Femur (tissue), 1 donor: ENCODE measurements around the gene RPL29.

Source experiments
- DNase-seq: peaks from one replicate; pipeline ENCODE4 v3.0.0-alpha.2; 2017

The RPL29 gene

DNA sequence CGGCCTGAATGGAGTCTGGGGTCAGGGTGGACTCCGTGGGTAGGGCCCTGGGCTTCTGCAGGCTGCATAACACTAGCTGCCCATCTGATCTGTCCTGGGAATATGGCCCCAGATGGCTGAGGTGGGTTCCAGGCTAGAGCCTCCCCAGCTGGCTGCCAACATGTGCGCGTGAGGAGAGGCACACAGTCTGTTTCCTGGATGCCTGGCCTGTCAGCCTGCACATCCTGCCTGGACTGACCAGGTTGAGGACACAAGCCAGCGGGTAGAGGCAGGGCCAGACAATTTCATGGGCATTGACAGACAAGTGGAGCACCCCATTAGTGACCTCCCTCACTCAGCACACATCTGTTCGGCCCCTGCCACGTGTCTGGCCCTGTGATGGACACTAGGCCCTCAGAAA, 29.8 kb upstream of the RPL29 start:
- DNase-seq = no peak

- DNase-seq = no peak
Measured at GRCh38 chr3:52024765-52025452, 29.2 kb upstream of the RPL29 start.

GRCh38 chr3:52023860-52024764, 28.4 kb upstream of the RPL29 start:
- no peak for DNase-seq

GRCh38 chr3:52023101-52023770, 27.5 kb upstream of the RPL29 start:
- no peak for DNase-seq

GRCh38 chr3:52022323-52023100, 26.8 kb upstream of the RPL29 start:
- DNase-seq = no peak

GRCh38 chr3:52021489-52022268, 26.0 kb upstream of the RPL29 start:
- no peak for DNase-seq

DNA sequence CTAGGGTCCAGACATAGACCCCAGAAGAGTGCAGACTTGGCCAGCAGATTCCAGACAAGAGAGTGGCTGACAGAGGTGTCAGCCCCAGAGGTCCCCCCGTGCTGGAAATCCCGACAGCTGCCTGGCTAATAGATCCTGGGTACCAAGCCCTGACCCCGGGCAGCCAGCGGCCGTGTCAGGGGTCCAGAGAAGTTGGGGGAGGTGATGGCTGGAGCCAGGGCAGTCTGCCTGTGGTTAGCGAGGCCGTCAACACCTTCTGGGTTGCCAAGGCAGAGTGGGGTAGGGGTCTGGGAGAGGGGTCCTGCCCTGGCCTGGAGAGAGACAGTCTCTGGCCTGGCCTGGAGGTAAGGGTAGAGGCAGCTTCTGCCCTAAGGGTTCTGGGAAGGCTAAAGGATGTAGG, 25.1 kb upstream of the RPL29 start:
- DNase-seq = no peak

GRCh38 chr3:52019352-52020080, 23.8 kb upstream of the RPL29 start:
- DNase-seq = no peak

DNA sequence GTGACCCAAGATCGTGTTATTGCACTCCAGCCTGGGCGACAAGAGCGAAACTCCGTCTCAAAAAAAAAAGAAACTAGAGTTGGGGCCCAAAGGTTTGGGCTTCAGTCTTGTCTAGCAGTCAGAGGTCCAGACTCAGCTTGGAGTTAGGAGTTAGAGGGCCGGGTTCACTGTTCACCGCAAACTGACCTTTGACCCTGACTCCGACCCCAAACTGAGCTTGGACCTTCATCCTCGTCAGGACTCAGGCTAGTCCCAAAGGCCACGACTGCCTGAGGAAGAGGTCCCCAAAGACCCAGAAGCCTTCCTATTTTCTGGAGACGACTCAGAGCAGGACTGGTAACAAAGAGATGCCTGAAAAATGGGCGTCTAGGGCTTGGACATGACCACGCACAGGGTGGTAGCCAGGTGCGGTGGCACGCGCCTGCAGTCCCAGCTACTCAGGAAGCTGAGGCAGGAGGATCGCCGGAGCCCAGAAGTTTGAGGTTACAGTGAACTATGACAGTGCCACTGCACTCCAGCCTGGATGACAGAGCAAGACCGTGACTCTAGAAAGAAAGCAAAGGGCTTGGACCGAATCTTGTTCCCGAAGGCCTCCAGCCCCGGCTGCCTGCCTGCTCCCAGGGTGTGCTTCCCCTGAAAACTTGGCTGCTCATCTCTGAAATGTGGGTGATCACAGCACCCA, 22.8 kb upstream of the RPL29 start:
- no peak for DNase-seq

DNA sequence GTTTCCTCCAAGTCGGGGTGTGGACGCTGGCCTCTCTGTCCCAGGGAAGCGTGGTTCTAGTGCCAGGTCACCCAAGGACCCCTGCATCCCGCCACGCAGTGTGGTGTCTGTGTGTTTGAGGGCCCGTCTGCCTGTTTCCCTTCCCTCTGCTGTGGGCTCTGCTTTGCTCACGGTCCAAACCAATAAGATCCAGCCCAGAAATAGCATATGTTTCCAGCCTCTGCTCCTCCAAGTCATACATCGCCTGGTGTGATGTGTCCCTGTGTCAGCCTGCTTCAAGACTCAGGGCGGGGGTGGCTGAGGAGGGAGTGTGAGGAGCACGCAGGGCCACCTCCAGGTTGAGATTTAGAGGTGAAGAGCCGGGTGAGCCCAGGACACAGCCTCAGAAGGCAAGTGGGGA, 21.9 kb upstream of the RPL29 start:
- no peak for DNase-seq

DNA sequence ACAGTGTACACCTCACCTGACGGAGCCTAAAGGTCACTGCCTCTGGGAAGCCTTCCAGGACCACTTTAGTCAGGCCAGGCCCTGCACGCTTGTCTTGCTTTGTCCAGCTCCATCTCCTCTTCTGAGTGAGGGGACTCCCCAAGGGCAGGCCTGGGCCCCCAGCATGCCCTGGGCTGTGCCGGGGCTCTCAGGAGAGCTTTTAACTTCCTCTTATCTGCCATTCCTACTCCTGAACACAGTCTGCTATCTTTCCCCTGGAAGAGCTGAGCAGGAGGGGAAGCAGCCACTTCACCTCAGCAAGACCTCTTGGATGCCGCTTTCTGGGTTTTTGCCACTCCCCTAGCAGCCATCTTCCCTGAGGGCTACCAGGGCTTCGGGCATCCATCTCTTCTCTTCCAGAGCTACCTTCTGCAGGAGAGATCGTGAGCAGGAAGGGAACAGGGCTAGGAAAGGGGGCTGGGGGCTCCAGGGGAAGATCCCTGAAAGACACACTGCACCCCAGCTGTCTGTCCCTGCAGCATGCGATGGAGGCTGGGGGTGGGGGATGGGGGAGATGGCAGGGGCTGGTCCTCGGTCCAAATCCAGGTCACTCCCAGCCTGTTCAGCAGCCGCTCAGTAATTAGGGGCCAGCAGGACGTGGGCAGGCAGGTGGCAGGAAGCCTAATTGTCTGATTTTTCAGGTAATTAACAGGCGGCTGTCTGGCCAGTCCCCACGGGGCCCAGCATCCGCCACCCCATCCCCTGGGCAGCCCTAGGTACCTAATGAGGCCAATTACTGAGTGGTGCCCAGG, 19.9 kb upstream of the RPL29 start:
- no peak for DNase-seq

DNA sequence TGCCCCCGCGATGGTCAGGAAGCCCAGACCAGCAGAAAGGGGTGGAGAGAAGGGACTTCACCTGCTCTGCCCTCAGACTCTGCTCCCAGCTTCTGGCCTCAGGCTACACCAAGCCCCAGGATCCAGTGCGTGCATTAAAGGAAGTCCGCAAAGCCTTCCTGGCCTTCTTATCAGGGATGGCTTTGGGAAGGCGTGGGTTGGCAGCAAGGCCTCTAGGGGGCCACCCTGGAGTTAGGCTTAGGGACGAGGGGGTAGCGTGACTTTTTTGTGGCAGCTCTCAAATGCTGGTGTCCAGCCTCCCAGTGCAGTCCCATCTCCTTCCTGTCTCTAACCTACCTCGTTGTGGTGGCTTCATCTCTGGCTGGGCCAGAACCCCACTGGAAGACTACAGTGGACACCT, 18.9 kb upstream of the RPL29 start:
- no peak for DNase-seq

DNA sequence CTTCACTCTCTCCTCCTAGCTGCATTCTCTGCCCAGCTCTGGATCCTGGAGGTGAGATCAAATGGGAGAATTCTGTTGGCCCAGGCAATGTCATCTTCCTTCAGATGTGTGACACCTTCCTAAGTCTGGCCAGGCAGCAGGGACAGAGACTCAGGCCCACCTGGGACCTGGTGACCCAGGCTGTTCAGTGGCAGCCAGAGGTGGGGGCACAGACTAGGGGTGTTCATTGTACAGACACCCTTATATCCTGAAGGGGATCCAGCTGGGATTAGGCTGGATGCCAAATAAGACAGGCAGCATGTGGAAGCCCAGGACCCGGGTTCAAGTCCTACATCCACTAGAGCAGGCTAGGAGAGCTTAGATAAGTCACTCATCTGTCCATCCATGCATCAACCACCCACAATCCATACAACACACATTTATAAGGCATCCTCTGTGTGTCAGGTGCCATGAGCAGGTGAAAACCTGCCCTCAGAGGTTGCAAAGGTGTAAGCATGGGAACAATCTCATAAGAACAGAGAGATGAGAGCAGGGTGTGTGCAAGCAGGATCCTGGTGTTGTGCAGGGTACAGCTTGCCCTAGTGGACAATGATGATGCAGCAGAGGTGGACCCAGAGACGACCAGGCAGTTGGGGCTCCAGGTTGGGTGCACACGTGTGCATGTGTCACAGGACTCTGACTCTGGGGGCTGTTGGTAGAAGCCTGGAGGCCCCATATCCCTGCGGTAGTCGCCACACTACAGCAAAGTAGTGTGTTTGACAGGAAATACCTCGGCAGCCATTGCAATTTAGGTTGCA, 18.3 kb upstream of the RPL29 start:
- DNase-seq = no peak

- DNase-seq = no peak
Measured at GRCh38 chr3:52012699-52013098, 17.0 kb upstream of the RPL29 start.

DNA sequence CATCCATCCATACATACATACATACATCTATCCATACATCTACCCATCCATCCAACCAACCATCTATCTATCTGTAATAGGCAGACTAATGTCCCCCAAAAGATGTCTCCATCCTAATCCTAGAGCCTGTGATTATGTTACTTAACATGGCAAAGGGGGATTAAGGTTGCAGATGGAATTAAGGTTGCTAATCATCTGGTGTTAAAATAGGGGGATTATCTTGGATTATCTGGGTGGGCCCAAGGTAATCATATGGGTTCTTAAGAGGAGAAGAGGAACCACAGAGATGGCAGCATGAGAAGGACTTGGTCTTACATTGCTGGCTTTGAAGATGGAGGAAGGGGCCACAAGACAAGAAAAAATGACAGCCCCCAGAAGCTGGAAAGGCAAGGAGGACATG, 14.7 kb upstream of the RPL29 start:
- no peak for DNase-seq

GRCh38 chr3:52007291-52007690, 11.6 kb upstream of the RPL29 start:
- no peak for DNase-seq

DNA sequence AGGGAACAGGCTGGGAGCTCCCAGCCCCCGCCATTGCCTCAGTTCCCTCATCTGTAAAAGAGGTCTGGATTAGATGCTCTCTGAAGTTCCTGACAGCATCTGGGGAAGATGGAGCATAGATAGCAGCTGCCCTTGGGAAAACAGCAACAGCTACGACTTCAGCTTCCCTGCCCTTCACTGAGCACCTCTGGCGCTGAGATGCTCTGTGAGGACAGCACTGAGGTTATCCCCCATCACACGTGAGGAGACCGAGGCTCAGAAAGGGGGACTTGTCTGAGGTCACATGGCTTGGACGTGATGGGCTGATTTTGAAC, 11.1 kb upstream of the RPL29 start:
- DNase-seq = no peak

DNA sequence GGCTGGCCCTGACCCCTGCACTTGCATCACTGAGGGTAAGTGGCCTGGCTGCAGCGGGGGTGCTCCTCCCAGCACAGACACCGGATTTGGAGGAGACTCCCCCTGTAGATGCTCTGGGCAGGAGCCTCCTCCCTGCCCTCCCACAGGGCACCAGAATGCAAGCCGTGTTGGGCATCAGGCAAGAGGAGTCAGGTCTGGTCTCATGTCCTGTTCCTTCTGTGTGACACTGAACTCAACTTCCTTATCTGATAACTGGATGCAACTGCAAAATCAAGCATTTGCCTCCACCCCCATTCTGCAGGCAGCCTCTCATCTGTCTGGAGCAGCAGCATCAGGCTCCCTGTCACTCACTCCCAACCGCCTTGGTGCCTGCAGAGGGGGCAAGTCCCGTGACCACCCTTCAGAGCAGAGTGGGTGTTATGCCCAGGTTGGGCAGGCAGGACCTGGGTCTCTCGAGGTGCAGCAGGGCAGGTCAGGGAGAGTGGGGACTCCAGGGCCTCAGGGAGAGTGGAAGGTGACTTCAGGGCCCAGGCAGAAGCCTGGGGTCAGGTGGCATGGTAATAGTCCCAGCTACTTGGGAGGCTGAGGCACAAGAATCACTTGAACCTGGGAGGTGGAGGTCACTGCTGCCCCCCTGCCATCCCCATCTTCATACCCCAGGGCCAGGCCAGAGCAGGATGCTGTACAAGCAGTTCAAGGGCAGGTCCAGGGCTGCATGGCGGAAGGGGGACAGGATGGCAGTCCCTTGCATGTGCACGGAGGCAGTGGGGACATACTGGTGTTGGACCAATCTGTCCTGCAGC, 10.5 kb upstream of the RPL29 start:
- DNase-seq = no peak
